Measurements from ENCODE around the gene TANK. TPM values are rescaled to one million over a fixed set of nuclear protein-coding genes. Genes with fewer than 3 reads are reported as not detected.
"Not testable (repeated sequence)": the region's sequence is repeated elsewhere in the genome, so short reads cannot be mapped to it uniquely, and the experiment has no call there.

Gene TANK
- total RNA-seq, 1 donor from 2014 or later = 89.5 TPM

GRCh38 chr2:161169335-161169734, 9.1 kb downstream of the TANK start:
- no peak for DNase-seq

- no peak for DNase-seq
Measured at GRCh38 chr2:161170377-161170776, 10.1 kb downstream of the TANK start.

- DNase-seq = no peak
Measured at GRCh38 chr2:161170958-161171932, 11.0 kb downstream of the TANK start.

GRCh38 chr2:161172901-161173540, 12.8 kb downstream of the TANK start:
- DNase-seq = no peak

GRCh38 chr2:161173541-161174194, 13.4 kb downstream of the TANK start:
- no peak for DNase-seq

- no peak for DNase-seq
Measured at GRCh38 chr2:161177969-161178368, 17.7 kb downstream of the TANK start.

GRCh38 chr2:161178756-161179155, 18.5 kb downstream of the TANK start:
- DNase-seq = no peak

GRCh38 chr2:161190050-161190449, 29.8 kb downstream of the TANK start:
- no peak for DNase-seq

- DNase-seq = not testable (repeated sequence)
Measured at GRCh38 chr2:161195602-161196001, 35.4 kb downstream of the TANK start.

- no peak for DNase-seq
Measured at GRCh38 chr2:161199912-161200701, 39.9 kb downstream of the TANK start.

- no peak for DNase-seq
Measured at GRCh38 chr2:161204846-161205245, 44.6 kb downstream of the TANK start.

- DNase-seq = no peak
Measured at GRCh38 chr2:161206471-161207032, 46.3 kb downstream of the TANK start.

GRCh38 chr2:161207941-161208340, 47.7 kb downstream of the TANK start:
- no peak for DNase-seq

GRCh38 chr2:161208527-161209139, 48.4 kb downstream of the TANK start:
- DNase-seq = no peak

- no peak for DNase-seq
Measured at GRCh38 chr2:161209902-161210301, 49.7 kb downstream of the TANK start.

GRCh38 chr2:161217597-161218185, 57.5 kb downstream of the TANK start:
- DNase-seq = no peak

- no peak for DNase-seq
Measured at GRCh38 chr2:161219211-161219610, 59.0 kb downstream of the TANK start.

- DNase-seq = no peak
Measured at GRCh38 chr2:161223139-161223732, 63.0 kb downstream of the TANK start.

- no peak for DNase-seq
Measured at GRCh38 chr2:161228511-161229240, 68.4 kb downstream of the TANK start.

- DNase-seq = no peak
Measured at GRCh38 chr2:161230959-161231358, 70.7 kb downstream of the TANK start.

All from occipital lobe (tissue), 2 donors.